Glutamatergic neuron (in vitro differentiated cells): Measurements from ENCODE around the gene KNSTRN. TPM values are rescaled to one million over a fixed set of nuclear protein-coding genes. Genes with fewer than 3 reads are reported as not detected.

Experiments
- DNase-seq: peaks from one replicate; pipeline ENCODE4 v3.0.0; 2022
- H3K27ac Mint-ChIP-seq: one replicate; pipeline ENCODE4 v1.8.0; 2020; ENCODE audit warnings: mild to moderate bottlenecking, mixed read lengths, inconsistent platforms; ENCODE audit not compliant: unreplicated experiment
- H3K27me3 Mint-ChIP-seq: one replicate; pipeline ENCODE4 v1.8.0; 2020; ENCODE audit warnings: mild to moderate bottlenecking, moderate library complexity, mixed read lengths, inconsistent platforms; ENCODE audit not compliant: unreplicated experiment
- H3K36me3 Mint-ChIP-seq: one replicate; pipeline ENCODE4 v1.8.0; 2020; ENCODE audit warnings: mild to moderate bottlenecking, mixed read lengths, inconsistent platforms; ENCODE audit not compliant: unreplicated experiment
- H3K4me1 Mint-ChIP-seq: one replicate; pipeline ENCODE4 v1.8.0; 2020; ENCODE audit warnings: mild to moderate bottlenecking, low read depth, mixed read lengths, inconsistent platforms; ENCODE audit not compliant: unreplicated experiment
- H3K4me3 Mint-ChIP-seq: one replicate; pipeline ENCODE4 v1.8.0; 2020; ENCODE audit warnings: mild to moderate bottlenecking, mixed read lengths, inconsistent platforms; ENCODE audit not compliant: unreplicated experiment
- H3K9me3 Mint-ChIP-seq: one replicate; pipeline ENCODE4 v1.8.0; 2020; ENCODE audit warnings: mild to moderate bottlenecking, moderate library complexity, mixed read lengths, inconsistent platforms; ENCODE audit not compliant: unreplicated experiment
- CTCF ChIP-seq: fragments of 200-600 bp; sonication (generic); IDR thresholded peaks from one replicate; pipeline ENCODE4 v1.5.0; 2021; ENCODE audit not compliant: partially characterized antibody, unreplicated experiment
- total RNA-seq: library from RNA; stranded (reverse); fragmentation: NEBNext Ultra II Directional; extraction: Animal tissue kit (Norgen Biotek cat#: 25700); gene quantifications from one replicate; pipeline ENCODE4 v1.2.1, GENCODE V29; 2021; ENCODE audit not compliant: unreplicated experiment

KNSTRN gene
- total RNA-seq, 1 donor from 2014 or later = 62.9 TPM

DNA sequence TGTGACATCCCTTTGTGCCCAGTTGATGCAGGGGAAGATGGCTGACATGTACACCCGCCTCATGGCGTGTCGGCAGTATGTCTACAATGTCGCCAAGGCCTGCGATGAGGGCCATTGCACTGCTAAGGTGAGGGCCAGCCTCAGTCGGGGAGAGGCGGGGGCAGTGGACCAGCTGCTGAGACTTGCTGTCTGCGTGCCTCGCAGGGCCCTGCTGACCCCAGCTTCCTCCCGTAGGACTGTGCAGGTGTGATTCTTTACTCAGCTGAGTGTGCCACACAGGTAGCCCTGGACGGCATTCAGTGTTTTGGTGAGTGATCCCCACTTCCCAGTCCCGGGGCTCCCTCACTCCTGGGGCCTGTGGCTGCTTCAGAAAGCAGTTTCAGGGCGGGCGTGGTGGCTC, 33.5 kb downstream of the KNSTRN start:
- Mint-ChIP-seq H3K4me1 (no peaks in the 10 kb centered on the region), H3K4me3 (no peak overlapping the region), H3K27ac (no peak overlapping the region), H3K36me3 (no peaks in the 10 kb centered on the region), H3K27me3 (no peaks in the 10 kb centered on the region), H3K9me3 (peaks cover 2% of the 10 kb centered on the region)
- no peak for TF ChIP-seq CTCF
- no peak for DNase-seq

DNA sequence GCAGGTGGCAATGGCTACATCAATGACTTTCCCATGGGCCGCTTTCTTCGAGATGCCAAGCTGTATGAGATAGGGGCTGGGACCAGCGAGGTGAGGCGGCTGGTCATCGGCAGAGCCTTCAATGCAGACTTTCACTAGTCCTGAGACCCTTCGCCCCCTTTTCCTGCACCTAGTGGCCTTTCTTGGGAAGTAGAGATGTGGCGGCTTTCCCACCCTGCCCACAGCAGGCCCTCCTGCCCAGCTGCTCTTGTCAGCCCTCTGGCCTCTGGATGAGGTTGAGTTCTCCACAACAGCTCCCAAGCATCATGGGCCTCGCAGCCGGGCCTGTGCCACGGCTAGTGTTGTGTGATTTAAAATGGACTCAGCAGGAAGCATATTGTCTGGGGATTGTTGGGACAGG, 35.6 kb downstream of the KNSTRN start:
- no peaks in the 10 kb centered on the region for H3K36me3 Mint-ChIP-seq
- H3K27me3 Mint-ChIP-seq = no peaks in the 10 kb centered on the region
- peaks cover 4% of the 10 kb centered on the region for H3K4me1 Mint-ChIP-seq
- no peak overlapping the region for H3K4me3 Mint-ChIP-seq
- no peak overlapping the region for H3K27ac Mint-ChIP-seq
- H3K9me3 Mint-ChIP-seq = no peaks in the 10 kb centered on the region
- no peak for TF ChIP-seq CTCF
- DNase-seq = no peak

GRCh38 chr15:40420071-40420713, 37.7 kb downstream of the KNSTRN start:
- Mint-ChIP-seq H3K4me3 (no peak overlapping the region), H3K9me3 (no peaks in the 10 kb centered on the region), H3K27ac (no peak overlapping the region), H3K4me1 (peaks cover 4% of the 10 kb centered on the region), H3K27me3 (no peaks in the 10 kb centered on the region), H3K36me3 (no peaks in the 10 kb centered on the region)
- no peak for TF ChIP-seq CTCF
- no peak for DNase-seq

GRCh38 chr15:40420793-40421192, 38.3 kb downstream of the KNSTRN start:
- DNase-seq = no peak
- Mint-ChIP-seq H3K9me3 (no peaks in the 10 kb centered on the region), H3K36me3 (no peaks in the 10 kb centered on the region), H3K4me3 (no peak overlapping the region), H3K4me1 (peaks cover 4% of the 10 kb centered on the region), H3K27me3 (no peaks in the 10 kb centered on the region), H3K27ac (no peak overlapping the region)
- TF ChIP-seq CTCF = no peak

DNA sequence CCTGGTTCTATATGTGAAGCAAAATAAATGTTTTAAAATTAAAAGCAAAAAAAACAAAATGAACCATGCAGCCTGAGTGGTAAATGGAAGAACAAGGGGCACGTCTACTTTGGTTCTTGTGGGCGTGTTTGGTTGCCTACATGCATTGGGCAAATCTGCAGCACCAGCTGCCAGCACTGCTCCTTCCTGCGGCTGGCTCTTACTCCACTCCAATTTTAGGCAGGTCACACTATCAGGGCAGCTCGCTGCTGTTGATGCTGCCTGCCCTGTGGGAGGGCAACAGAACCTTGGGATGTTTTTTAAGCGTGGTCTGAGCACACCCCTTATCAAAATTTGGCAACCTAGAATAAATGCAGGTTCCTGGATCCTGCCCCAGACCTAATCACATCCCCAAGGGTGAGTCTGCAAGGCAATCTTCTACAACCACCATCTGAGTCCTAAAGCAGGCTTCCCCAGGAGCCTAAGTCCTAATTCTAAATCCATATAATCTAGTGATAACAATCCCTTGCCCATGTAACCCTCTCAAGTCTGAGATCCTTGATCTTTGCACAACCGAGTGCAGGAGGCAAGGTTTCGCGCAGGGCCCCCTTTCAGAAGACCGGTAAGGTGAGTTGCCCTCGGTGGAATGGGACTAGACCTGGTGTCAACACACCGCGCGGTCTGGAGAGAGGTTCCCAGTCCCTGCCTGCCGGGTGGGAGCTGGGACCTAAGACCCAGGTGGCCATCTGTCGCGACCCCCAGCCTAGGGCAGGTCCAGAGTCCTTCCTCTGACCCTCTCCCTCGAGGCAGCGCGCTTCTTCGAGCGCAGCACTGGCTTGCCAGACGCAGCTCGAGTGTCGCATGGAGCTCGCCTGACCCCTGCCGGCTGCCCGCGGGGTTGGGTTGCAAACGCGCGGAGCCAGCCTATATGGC, 39.0 kb downstream of the KNSTRN start:
- H3K36me3 Mint-ChIP-seq = no peaks in the 10 kb centered on the region
- H3K27ac Mint-ChIP-seq = no peak overlapping the region
- peak; percentile 93 for DNase-seq
- peaks cover 4% of the 10 kb centered on the region for H3K4me1 Mint-ChIP-seq
- H3K27me3 Mint-ChIP-seq = no peaks in the 10 kb centered on the region
- TF ChIP-seq CTCF = peak; percentile 84
- peak overlapping the region; percentile 11 for H3K4me3 Mint-ChIP-seq
- peaks cover under 1% of the 10 kb centered on the region for H3K9me3 Mint-ChIP-seq
